HepG2 (cell line): ENCODE data around the gene ZC3H14. TPM values are rescaled to one million over a fixed set of nuclear protein-coding genes. Genes with fewer than 3 reads are reported as not detected.

Source experiments
- ATAC-seq: fragments of 200-7000 bp; cut with Tn5 transposase; 3 replicates; pipeline ENCODE4 v1.9.1; 2020; ENCODE audit warnings: mild to moderate bottlenecking, moderate library complexity
- BruUV-seq: library from RNA; stranded (reverse); fragments of 400-500 nt; replicated peaks from 2 replicates; lab custom pipeline; 2021; lab: Mats Ljungman, UMichigan
- CTCF ChIA-PET: fragments of 300-600 bp; formaldehyde crosslinking; extraction: SDS; loops from one replicate; lab custom pipeline; 2021; ENCODE audit warnings: low total read pairs, inconsistent platforms, low intra/inter-chr PET ratio; lab: Yijun Ruan, JAX
- POLR2A ChIA-PET: fragments of 350-600 bp; sonication (Branson Sonifier 250); formaldehyde crosslinking; loops from one replicate; lab custom pipeline; 2020; ENCODE audit warnings: antibody characterized with exemption, inconsistent platforms; lab: Yijun Ruan, JAX
- DNase-seq: peaks from one replicate; pipeline ENCODE4 v3.0.0-alpha.2; 2015; ENCODE audit warnings: low spot score
- FAIRE-seq: peaks from 3 replicates; lab custom pipeline; 2011; peaks lifted over from hg19 to GRCh38; lab: Jason Lieb, UNC
- H2AFZ ChIP-seq: one replicate; pipeline ENCODE4 v1.6.1; 2011; ENCODE audit warnings: low read length, inconsistent platforms
- H3K27ac ChIP-seq: fragments of 300-600 bp; 3 replicates; pipeline ENCODE4 v1.8.0; 2011; ENCODE audit warnings: mixed run types, mild to moderate bottlenecking, mixed read lengths, low read length, inconsistent platforms; ENCODE audit not compliant: insufficient read depth; ENCODE audit errors: extremely low read length
- H3K27me3 ChIP-seq, 2 experiments: fragments of 200-600 bp in 1 of 2; 2 replicates in 1 of 2; 3 replicates in 1 of 2; pipeline versions ENCODE4 v1.6.0 to v1.8.0; 2011; ENCODE audit warnings: low read length in 2 of 2, mild to moderate bottlenecking in 2 of 2, moderate library complexity in 2 of 2, inconsistent platforms in 1 of 2; ENCODE audit not compliant: insufficient read depth in 2 of 2, control insufficient read depth in 1 of 2
- H3K36me3 ChIP-seq, 2 experiments: fragments of 200-600 bp in 1 of 2; replicated peaks in 1 of 2; 2 replicates in 1 of 2; 3 replicates in 1 of 2; pipeline versions ENCODE4 v1.5.1 to v1.8.0; 2011; ENCODE audit warnings: low read length in 2 of 2, inconsistent platforms in 1 of 2; ENCODE audit not compliant: insufficient read depth in 2 of 2, control insufficient read depth in 1 of 2
- H3K4me1 ChIP-seq: 2 replicates; pipeline ENCODE4 v1.5.1; 2012; ENCODE audit warnings: low read length, inconsistent platforms; ENCODE audit not compliant: insufficient read depth
- H3K4me2 ChIP-seq: 2 replicates; pipeline ENCODE4 v1.6.0; 2011; ENCODE audit warnings: low read depth, low read length, inconsistent platforms
- H3K4me3 ChIP-seq, 3 experiments: fragments of 200-600 bp in 1 of 3; sonication (generic), shearing (Covaris generic) in 1 of 3; replicated peaks in 1 of 3; 2 replicates each; pipeline ENCODE4 v1.5.1; 2011 to 2016; ENCODE audit warnings: low read length in 3 of 3, inconsistent platforms in 2 of 3, low read depth in 2 of 3, mild to moderate bottlenecking in 2 of 3, control low read depth in 1 of 3, mixed read lengths in 1 of 3; ENCODE audit not compliant: insufficient read depth in 1 of 3
- H3K79me2 ChIP-seq: one replicate; pipeline ENCODE4 v1.6.1; 2011; ENCODE audit warnings: low read length, inconsistent platforms; ENCODE audit not compliant: insufficient read depth
- H3K9ac ChIP-seq: 2 replicates; pipeline ENCODE4 v1.6.0; 2011; ENCODE audit warnings: mild to moderate bottlenecking, low read depth, low read length, inconsistent platforms; ENCODE audit not compliant: insufficient read depth
- H3K9me3 ChIP-seq: 2 replicates; pipeline ENCODE4 v1.5.1; 2012; ENCODE audit warnings: mild to moderate bottlenecking, low read length
- H4K20me1 ChIP-seq: 2 replicates; pipeline ENCODE4 v1.6.0; 2011; ENCODE audit warnings: inconsistent platforms, mild to moderate bottlenecking, low read length, moderate library complexity; ENCODE audit not compliant: insufficient read depth
- ATRX ChIP-seq: sonication (generic); formaldehyde crosslinking; IDR thresholded peaks from 2 replicates; pipeline ENCODE4 v1.4.0; 2020; ENCODE audit warnings: missing genetic modification reagents, borderline replicate concordance
- MTF1 ChIP-seq: sonication (generic); formaldehyde crosslinking; IDR thresholded peaks from 2 replicates; pipeline ENCODE4 v1.5.0; 2020; ENCODE audit warnings: missing genetic modification reagents
- NR2F6 ChIP-seq, 2 experiments: IDR thresholded peaks; 2 replicates each; pipeline ENCODE4 v1.6.1; 2016; ENCODE audit warnings: antibody characterized with exemption in 1 of 2, mild to moderate bottlenecking in 1 of 2
- PATZ1 ChIP-seq: sonication (generic); formaldehyde crosslinking; IDR thresholded peaks from 2 replicates; pipeline ENCODE4 v1.4.0; 2020; ENCODE audit warnings: missing genetic modification reagents
- ZNF121 ChIP-seq: sonication (generic); formaldehyde crosslinking; IDR thresholded peaks from 2 replicates; pipeline ENCODE4 v1.5.0; 2020; ENCODE audit warnings: mild to moderate bottlenecking, missing genetic modification reagents
- WGBS: methylation state at CpG from one replicate; pipeline ENCODE4 v1.1.6; 2017; ENCODE audit warnings: low lambda C conversion rate; 5-methylcytosine and 5-hydroxymethylcytosine counted together
- in situ Hi-C: cut with HindIII; loops from 2 replicates; pipeline ENCODE4 v1.10.0; 2017; ENCODE audit warnings: low pct_unique_long_range_greater_than_20kb; ENCODE audit not compliant: extremely low pct_ligation_motif_present
- intact Hi-C: fragments of 100-400 bp; cut with micrococcal nuclease; formaldehyde crosslinking; loops from one replicate; pipeline ENCODE4 v1.10.0; 2022; ENCODE audit not compliant: unreplicated experiment
- polyA plus RNA-seq, 8 experiments: library from polyadenylated mRNA; depleted of rRNA in 3 of 8; stranded (reverse) in 7 of 8; unstranded in 1 of 8; fragments of >200 nt; fragmentation: Illumina TruSeq in 4 of 8; extraction: Trizol in 4 of 8; gene quantifications; 2 replicates each; pipeline versions ENCODE4 v1.2.1 to v1.2.3, GENCODE V29; 2011 to 2016; ENCODE audit warnings: low read depth in 4 of 8, missing spikeins in 1 of 8, mixed read lengths in 1 of 8; ENCODE audit not compliant: insufficient read depth in 1 of 8
- total RNA-seq, 5 experiments: library from RNA; depleted of rRNA; stranded (reverse); fragments of >200 nt; fragmentation: Illumina TruSeq; extraction: Trizol; gene quantifications; 2 replicates each; pipeline ENCODE4 v1.2.3, GENCODE V29; 2016; ENCODE audit warnings: low read depth in 1 of 5

Gene ZC3H14
- total and polyA plus RNA-seq, 2 of the 13 experiments (the other 11 are each of a cell fraction or from before 2014, with no cell fraction given) = 65.1 to 67.5 TPM

- in situ Hi-C loops (loop anchor here (5.0 kb wide), 1 partner anchor 72 kb away; no protein-coding TSS in a partner anchor), intact Hi-C loops (loop anchor here (2.0 to 5.0 kb wide), 2 partner anchors 42 to 49 kb away; no protein-coding TSS in a partner anchor)
- H3K4me1 ChIP-seq = peaks cover 34% of the 10 kb centered on the region
- peak overlapping the region; percentile 91 to 100 (median 93) for H3K4me3 ChIP-seq
- FAIRE-seq = peak; percentile 36
- peak overlapping the region; percentile 97 for H3K4me2 ChIP-seq
- H4K20me1 ChIP-seq = no peaks in the 10 kb centered on the region; the same call in 1 of the 2 replicates
- H2AFZ ChIP-seq = no peak overlapping the region
- ATAC-seq = no peak
- no peaks in the 10 kb centered on the region; a peak in 1 of 5 replicates for H3K27me3 ChIP-seq
- peak overlapping the region; percentile 95 for H3K27ac ChIP-seq
- WGBS = 14% methylated on average over 7 of the region's 7 CpGs
- peak overlapping the region; percentile 97 for H3K9ac ChIP-seq
- DNase-seq = no peak
- BruUV-seq = no TSS peak
- no peaks in the 10 kb centered on the region for H3K9me3 ChIP-seq
- H3K36me3 ChIP-seq = peaks cover 0 to 14% of the 10 kb centered on the region in 2 experiments; a peak in 4 of 5 replicates
- CTCF ChIA-PET = interaction anchor here (1.9 kb wide), 1 partner anchor 72 kb away, joined by 5 read pairs; no protein-coding TSS in a partner anchor
- H3K79me2 ChIP-seq = peaks cover 20% of the 10 kb centered on the region
- TF ChIP-seq MTF1 (CRISPR knock-in tag) = no peak
- TF ChIP-seq ZNF121 (CRISPR knock-in tag) = peak; percentile 92
- POLR2A ChIA-PET = interaction anchor here (1.0 kb wide), 1 partner anchor 30 kb away, joined by 3 read pairs; no protein-coding TSS in a partner anchor
Observed at GRCh38 chr14:88563845-88564244, 1.0 kb downstream of the ZC3H14 start.

DNA sequence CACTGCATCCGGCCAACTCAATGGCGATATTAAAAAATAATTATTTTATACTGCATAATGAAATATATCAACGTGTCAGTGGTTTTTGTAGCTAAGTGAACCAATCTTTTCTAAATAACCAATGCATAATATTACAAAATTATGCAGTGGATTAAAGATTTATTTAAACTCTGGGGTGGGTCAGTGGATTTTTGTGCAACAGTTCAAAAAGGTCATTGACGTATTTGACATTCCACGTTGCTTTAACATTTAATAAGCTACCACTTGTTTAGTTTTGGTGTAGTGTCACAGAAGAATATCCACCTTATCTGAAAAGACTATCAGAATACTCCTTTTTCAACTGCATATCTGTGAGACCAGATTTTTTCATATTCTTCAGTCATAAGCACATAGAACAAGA is 2.6 kb downstream of the ZC3H14 start:
- 89% methylated on average over 5 of the region's 5 CpGs for WGBS
- no peak for FAIRE-seq
- Histone ChIP-seq H3K4me2 (no peak overlapping the region), H3K9me3 (no peaks in the 10 kb centered on the region), H3K27ac (no peak overlapping the region), H4K20me1 (no peaks in the 10 kb centered on the region; the same call in 1 of the 2 replicates), H3K4me3 (no peak overlapping the region), H3K79me2 (peaks cover 20% of the 10 kb centered on the region), H3K4me1 (peaks cover 28% of the 10 kb centered on the region), H3K27me3 (no peaks in the 10 kb centered on the region; a peak in 1 of 5 replicates), H3K36me3 (peaks cover 6 to 30% of the 10 kb centered on the region in 2 experiments), H3K9ac (no peak overlapping the region), H2AFZ (no peak overlapping the region)
- CTCF ChIA-PET = no interaction called here
- intact Hi-C loops = no loop called here
- DNase-seq = no peak
- no peak for TF ChIP-seq ATRX (CRISPR knock-in tag)
- peak; percentile 38; the same call in 1 of the 2 replicates for TF ChIP-seq NR2F6 (IDR thresholded peaks at IDR 0.05)
- no peak for TF ChIP-seq NR2F6 (CRISPR knock-in tag; IDR thresholded peaks at IDR 0.05)
- TF ChIP-seq PATZ1 = no peak
- in situ Hi-C loops = no loop called here
- no peak for ATAC-seq
- no TSS peak for BruUV-seq
- POLR2A ChIA-PET = no interaction called here
